HG03432 (cell line): ENCODE results near the gene IGF2BP3.

Source experiments
- ATAC-seq: cut with Tn5 transposase; IDR thresholded peaks from one replicate; pipeline ENCODE4 v1.9.1; 2021; ENCODE audit warnings: mild to moderate bottlenecking, moderate library complexity; ENCODE audit not compliant: unreplicated experiment

Gene IGF2BP3

GRCh38 chr7:23298885-23299769 lies 171.2 kb downstream of the IGF2BP3 start, which contains the start of gene MALSU1:
TSS of gene MALSU1 (plus strand) at chr7:23299339. CDS start at chr7:23299353, 14 bp downstream.
- peak; percentile 99 for ATAC-seq

GRCh38 chr7:23298141-23298881 lies 172.0 kb downstream of the IGF2BP3 start:
- no peak for ATAC-seq

GRCh38 chr7:23295401-23295697 lies 174.9 kb downstream of the IGF2BP3 start:
- ATAC-seq, result no peak

- ATAC-seq, result no peak
Observed at GRCh38 chr7:23294549-23295400, 175.5 kb downstream of the IGF2BP3 start.

GRCh38 chr7:23293500-23294073 lies 176.7 kb downstream of the IGF2BP3 start:
- ATAC-seq, result no peak

GRCh38 chr7:23292623-23293022 lies 177.7 kb downstream of the IGF2BP3 start:
- no peak for ATAC-seq

- ATAC-seq, result no peak
Observed at GRCh38 chr7:23291957-23292560, 178.2 kb downstream of the IGF2BP3 start.

- no peak for ATAC-seq
Observed at GRCh38 chr7:23290993-23291392, 179.3 kb downstream of the IGF2BP3 start.

GRCh38 chr7:23287612-23288011 lies 182.7 kb downstream of the IGF2BP3 start:
- no peak for ATAC-seq

- ATAC-seq, result no peak
Observed at GRCh38 chr7:23285657-23286646, 184.3 kb downstream of the IGF2BP3 start.

- ATAC-seq, result no peak
Observed at GRCh38 chr7:23284871-23285270, 185.4 kb downstream of the IGF2BP3 start.

- ATAC-seq, result no peak
Observed at GRCh38 chr7:23283086-23283485, 187.2 kb downstream of the IGF2BP3 start.

- no peak for ATAC-seq
Observed at GRCh38 chr7:23279819-23280525, 190.3 kb downstream of the IGF2BP3 start.

GRCh38 chr7:23277359-23277989 lies 192.8 kb downstream of the IGF2BP3 start:
- ATAC-seq, result peak; percentile 45

GRCh38 chr7:23276947-23277346 lies 193.3 kb downstream of the IGF2BP3 start:
- no peak for ATAC-seq

- no peak for ATAC-seq
Observed at GRCh38 chr7:23276376-23276775, 193.9 kb downstream of the IGF2BP3 start.

GRCh38 chr7:23275912-23276311 lies 194.4 kb downstream of the IGF2BP3 start:
- no peak for ATAC-seq

GRCh38 chr7:23273141-23273599 lies 197.1 kb downstream of the IGF2BP3 start:
- peak; percentile 98 for ATAC-seq
